ENCODE results near the gene MAP2K1.
"Not testable (repeated sequence)": the region's sequence is repeated elsewhere in the genome, so short reads cannot be mapped to it uniquely, and the experiment has no call there.

MAP2K1 gene

DNA sequence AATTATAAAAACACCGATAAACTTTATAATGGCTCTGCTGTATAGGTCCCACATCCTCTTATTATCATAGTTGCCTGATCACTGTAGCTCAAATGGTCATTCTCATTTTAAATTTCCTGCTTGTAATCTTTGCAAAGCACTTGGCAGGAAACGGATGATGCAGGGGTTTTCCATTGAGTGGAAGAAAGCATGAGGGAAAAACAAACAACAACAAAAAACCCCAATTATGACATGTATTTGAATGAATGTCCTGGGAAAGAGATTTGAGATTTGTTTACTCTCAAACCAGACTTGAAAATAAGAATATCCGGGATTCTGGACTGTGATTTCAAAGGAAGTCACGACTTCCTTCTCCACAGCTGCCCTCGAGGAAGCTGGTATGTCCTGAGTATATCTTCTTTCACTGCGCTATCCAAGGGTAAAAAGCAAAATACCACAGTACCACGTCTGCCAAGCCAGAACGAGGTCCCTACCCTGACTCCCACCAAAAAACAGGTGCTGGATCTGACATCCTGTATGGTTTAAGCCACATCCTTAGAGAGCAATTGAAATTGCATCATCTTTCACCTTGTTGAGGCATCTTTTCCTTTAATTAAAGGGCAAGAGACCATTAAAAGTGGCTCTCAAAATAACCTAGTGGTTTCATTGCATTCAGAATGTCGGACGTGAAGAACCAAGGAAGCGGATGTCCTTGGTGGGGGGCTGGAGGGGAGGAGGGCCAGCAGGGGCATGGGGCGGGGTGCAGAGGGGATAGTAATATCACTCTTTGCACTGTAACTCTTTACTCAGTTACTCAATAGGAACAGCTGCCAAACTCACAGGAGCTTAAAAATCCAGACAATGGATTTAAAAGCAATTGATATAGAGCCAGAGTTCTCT lies 16.7 kb upstream of the MAP2K1 start (continued):
- TF ChIP-seq ZBTB17 (tag by site-specific recombination; IDR thresholded peaks at IDR 0.05): peak; percentile 46; the same call in 1 of the 2 replicates
- TF ChIP-seq, protein P1, sequence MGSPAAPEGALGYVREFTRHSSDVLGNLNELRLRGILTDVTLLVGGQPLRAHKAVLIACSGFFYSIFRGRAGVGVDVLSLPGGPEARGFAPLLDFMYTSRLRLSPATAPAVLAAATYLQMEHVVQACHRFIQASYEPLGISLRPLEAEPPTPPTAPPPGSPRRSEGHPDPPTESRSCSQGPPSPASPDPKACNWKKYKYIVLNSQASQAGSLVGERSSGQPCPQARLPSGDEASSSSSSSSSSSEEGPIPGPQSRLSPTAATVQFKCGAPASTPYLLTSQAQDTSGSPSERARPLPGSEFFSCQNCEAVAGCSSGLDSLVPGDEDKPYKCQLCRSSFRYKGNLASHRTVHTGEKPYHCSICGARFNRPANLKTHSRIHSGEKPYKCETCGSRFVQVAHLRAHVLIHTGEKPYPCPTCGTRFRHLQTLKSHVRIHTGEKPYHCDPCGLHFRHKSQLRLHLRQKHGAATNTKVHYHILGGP (tag by site-specific recombination; IDR thresholded peaks at IDR 0.05): peak; percentile 97

- Histone ChIP-seq H3K4me1 (ENCODE audit: control insufficient read depth, insufficient read depth, low read length) (peaks cover 6% of the 10 kb centered on the region; the same call in 1 of the 2 replicates), H3K36me3 (ENCODE audit: control insufficient read depth in 2 of 2, insufficient read depth in 1 of 2, low read length in 2 of 2) (no peaks in the 10 kb centered on the region; a peak in 1 of 3 replicates), H3K27ac (ENCODE audit: extremely low read depth, low read depth, low read length) (no peak overlapping the region), H3K4me3 (ENCODE audit: low read depth, low read length) (no peak overlapping the region), H3K9me3 (ENCODE audit: control insufficient read depth, insufficient read depth, low read depth, low read length) (no peaks in the 10 kb centered on the region)
- TF ChIP-seq SETDB1 (IDR thresholded peaks at IDR 0.05; ENCODE audit: insufficient read length, low read length): peak; percentile 17
- no peak for TF ChIP-seq ZNF596 (tag by site-specific recombination; IDR thresholded peaks at IDR 0.05)
- CTCF ChIA-PET: no interaction called here
- POLR2A ChIA-PET: no interaction called here
Observed at GRCh38 chr15:66374179-66374578, 12.5 kb upstream of the MAP2K1 start.

DNA sequence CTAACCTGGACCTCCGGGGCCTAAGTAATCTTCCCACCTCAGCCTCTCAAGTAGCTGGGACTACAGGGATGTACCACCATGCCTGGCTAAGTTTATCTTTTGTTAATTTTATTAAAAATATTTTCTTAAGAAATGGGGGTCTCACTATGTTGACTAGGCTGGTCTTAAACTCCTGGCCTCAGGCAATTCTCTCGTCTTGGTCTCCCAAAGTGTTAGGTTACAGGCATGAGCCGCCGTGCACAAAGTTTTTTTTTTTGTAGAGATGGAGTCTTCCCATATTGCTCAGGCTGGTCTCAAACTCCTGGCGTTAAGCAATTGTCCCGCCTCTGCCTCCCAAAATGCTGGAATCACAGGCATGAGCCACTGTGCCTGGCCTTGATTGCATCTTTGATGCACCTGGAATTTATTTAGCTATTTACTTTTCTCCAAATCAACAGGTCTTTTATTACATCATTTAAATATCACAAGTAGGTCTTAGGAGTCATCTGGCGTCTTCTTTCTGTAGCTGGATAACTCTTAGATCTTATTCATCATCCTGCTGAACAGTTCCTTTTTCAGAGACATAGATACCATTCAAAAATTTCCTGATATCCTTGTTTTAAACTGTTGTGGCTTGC lies 7.8 kb upstream of the MAP2K1 start:
- TF ChIP-seq SCRT2 (tag by site-specific recombination; IDR thresholded peaks at IDR 0.05) (peak; percentile 83), ZNF394 (tag by site-specific recombination; IDR thresholded peaks at IDR 0.05; ENCODE audit: borderline replicate concordance) (no peak), ZNF121 (tag by site-specific recombination; IDR thresholded peaks at IDR 0.05) (0 out of 2 replicates have a peak, but pooled peaks have one; percentile 40), SCRT1 (tag by site-specific recombination; IDR thresholded peaks at IDR 0.05; ENCODE audit: borderline replicate concordance) (0 out of 2 replicates have a peak, but pooled peaks have one; percentile 53), GLI4 (tag by site-specific recombination; IDR thresholded peaks at IDR 0.05) (no peak)
- TF ChIP-seq, protein P2, sequence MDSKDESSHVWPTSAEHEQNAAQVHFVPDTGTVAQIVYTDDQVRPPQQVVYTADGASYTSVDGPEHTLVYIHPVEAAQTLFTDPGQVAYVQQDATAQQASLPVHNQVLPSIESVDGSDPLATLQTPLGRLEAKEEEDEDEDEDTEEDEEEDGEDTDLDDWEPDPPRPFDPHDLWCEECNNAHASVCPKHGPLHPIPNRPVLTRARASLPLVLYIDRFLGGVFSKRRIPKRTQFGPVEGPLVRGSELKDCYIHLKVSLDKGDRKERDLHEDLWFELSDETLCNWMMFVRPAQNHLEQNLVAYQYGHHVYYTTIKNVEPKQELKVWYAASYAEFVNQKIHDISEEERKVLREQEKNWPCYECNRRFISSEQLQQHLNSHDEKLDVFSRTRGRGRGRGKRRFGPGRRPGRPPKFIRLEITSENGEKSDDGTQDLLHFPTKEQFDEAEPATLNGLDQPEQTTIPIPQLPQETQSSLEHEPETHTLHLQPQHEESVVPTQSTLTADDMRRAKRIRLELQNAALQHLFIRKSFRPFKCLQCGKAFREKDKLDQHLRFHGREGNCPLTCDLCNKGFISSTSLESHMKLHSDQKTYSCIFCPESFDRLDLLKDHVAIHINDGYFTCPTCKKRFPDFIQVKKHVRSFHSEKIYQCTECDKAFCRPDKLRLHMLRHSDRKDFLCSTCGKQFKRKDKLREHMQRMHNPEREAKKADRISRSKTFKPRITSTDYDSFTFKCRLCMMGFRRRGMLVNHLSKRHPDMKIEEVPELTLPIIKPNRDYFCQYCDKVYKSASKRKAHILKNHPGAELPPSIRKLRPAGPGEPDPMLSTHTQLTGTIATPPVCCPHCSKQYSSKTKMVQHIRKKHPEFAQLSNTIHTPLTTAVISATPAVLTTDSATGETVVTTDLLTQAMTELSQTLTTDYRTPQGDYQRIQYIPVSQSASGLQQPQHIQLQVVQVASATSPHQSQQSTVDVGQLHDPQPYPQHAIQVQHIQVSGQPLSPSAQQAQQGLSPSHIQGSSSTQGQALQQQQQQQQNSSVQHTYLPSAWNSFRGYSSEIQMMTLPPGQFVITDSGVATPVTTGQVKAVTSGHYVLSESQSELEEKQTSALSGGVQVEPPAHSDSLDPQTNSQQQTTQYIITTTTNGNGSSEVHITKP (tag by site-specific recombination; IDR thresholded peaks at IDR 0.05): peak; percentile 91
- H3K27ac ChIP-seq (ENCODE audit: extremely low read depth, low read depth, low read length): no peak overlapping the region
- ChIA-PET CTCF (interaction anchor here (0.9 kb wide), 1 partner anchor 85 kb away, joined by 3 read pairs; no protein-coding TSS in a partner anchor), POLR2A (no interaction called here)
- H3K4me3 ChIP-seq (ENCODE audit: low read depth, low read length): no peak overlapping the region
- no peaks in the 10 kb centered on the region; a peak in 1 of 3 replicates for H3K36me3 ChIP-seq (ENCODE audit: control insufficient read depth in 2 of 2, insufficient read depth in 1 of 2, low read length in 2 of 2)
- H3K9me3 ChIP-seq (ENCODE audit: control insufficient read depth, insufficient read depth, low read depth, low read length): no peaks in the 10 kb centered on the region
- H3K4me1 ChIP-seq (ENCODE audit: control insufficient read depth, insufficient read depth, low read length): no peaks in the 10 kb centered on the region

DNA sequence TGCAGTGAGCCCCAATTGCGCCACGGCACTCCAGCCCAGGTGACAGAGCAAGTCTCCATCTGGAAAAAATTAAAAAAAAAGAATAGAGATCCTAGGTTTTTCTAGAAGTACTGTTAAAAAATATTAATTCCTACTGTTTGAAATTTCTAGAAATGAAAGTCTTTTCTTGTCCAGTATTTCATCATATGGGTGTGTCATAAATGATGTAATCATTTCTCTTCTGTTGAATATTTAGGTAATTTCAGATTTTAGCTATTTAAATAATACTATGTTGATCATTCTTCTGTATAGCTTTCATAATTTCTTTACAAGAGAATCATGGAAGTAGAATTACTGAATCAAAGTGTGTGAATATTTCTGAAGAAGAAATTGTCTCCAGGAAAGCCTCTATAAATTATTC lies 5.3 kb upstream of the MAP2K1 start:
- not testable (repeated sequence) for H3K4me1 ChIP-seq (ENCODE audit: control insufficient read depth, insufficient read depth, low read length); H3K27ac ChIP-seq (ENCODE audit: extremely low read depth, low read depth, low read length); H3K9me3 ChIP-seq (ENCODE audit: control insufficient read depth, insufficient read depth, low read depth, low read length); H3K36me3 ChIP-seq (ENCODE audit: control insufficient read depth in 2 of 2, insufficient read depth in 1 of 2, low read length in 2 of 2); H3K4me3 ChIP-seq (ENCODE audit: low read depth, low read length)
- POLR2A ChIA-PET: interaction anchor here (0.6 kb wide), 1 partner anchor 16 kb away, joined by 4 read pairs; no protein-coding TSS in a partner anchor
- peak; percentile 39; the same call in 1 of the 2 replicates for TF ChIP-seq ATF2 (tag by site-specific recombination; IDR thresholded peaks at IDR 0.05; ENCODE audit: low read depth)
- CTCF ChIA-PET: interaction anchor here (1.2 kb wide), 1 partner anchor 117 kb away, joined by 4 read pairs; the partner anchor contains the start of gene SNAPC5
